Smooth muscle cell (in vitro differentiated cells): ENCODE data around the gene SERPINB6. TPM values are rescaled to one million over a fixed set of nuclear protein-coding genes. Genes with fewer than 3 reads are reported as not detected.
"Not testable (repeated sequence)": the region's sequence is repeated elsewhere in the genome, so short reads cannot be mapped to it uniquely, and the experiment has no call there.

ENCODE experiments used
- DNase-seq: peaks from one replicate; lab custom pipeline; 2025; ENCODE audit not compliant: unreplicated experiment; lab: John Stamatoyannopoulos, UW
- H2AFZ ChIP-seq: fragments of 200-600 bp; sonication (generic); 2 replicates; pipeline ENCODE4 v1.6.0; 2016; ENCODE audit warnings: antibody characterized with exemption, low read depth, mild to moderate bottlenecking
- H3F3A ChIP-seq: fragments of 200-600 bp; sonication (generic); 2 replicates; pipeline ENCODE4 v1.6.0; 2017; ENCODE audit warnings: antibody characterized with exemption, low read depth
- H3K27ac ChIP-seq: fragments of 200-600 bp; sonication (generic); 2 replicates; pipeline ENCODE4 v1.5.1; 2016; ENCODE audit warnings: low read depth, mild to moderate bottlenecking
- H3K27me3 ChIP-seq: fragments of 200-600 bp; sonication (generic); 2 replicates; pipeline ENCODE4 v1.6.1; 2016; ENCODE audit warnings: low read depth, mild to moderate bottlenecking
- H3K36me3 ChIP-seq: fragments of 200-600 bp; sonication (generic); 2 replicates; pipeline ENCODE4 v1.5.1; 2016; ENCODE audit warnings: low read depth
- H3K4me1 ChIP-seq: fragments of 200-600 bp; sonication (generic); 2 replicates; pipeline ENCODE4 v1.5.1; 2016; ENCODE audit warnings: low read depth
- H3K4me2 ChIP-seq: fragments of 200-600 bp; sonication (generic); 2 replicates; pipeline ENCODE4 v1.6.0; 2016; ENCODE audit warnings: mild to moderate bottlenecking
- H3K4me3 ChIP-seq: fragments of 200-600 bp; sonication (generic); 2 replicates; pipeline ENCODE4 v1.5.1; 2016; ENCODE audit warnings: mild to moderate bottlenecking
- H3K79me2 ChIP-seq: fragments of 200-600 bp; sonication (generic); 2 replicates; pipeline ENCODE4 v1.6.0; 2016; ENCODE audit warnings: low read depth, mild to moderate bottlenecking
- H3K9ac ChIP-seq: fragments of 200-600 bp; sonication (generic); 2 replicates; pipeline ENCODE4 v1.6.0; 2016; ENCODE audit warnings: low read depth
- H3K9me3 ChIP-seq: fragments of 200-600 bp; sonication (generic); replicated peaks from 2 replicates; pipeline ENCODE4 v1.5.1; 2016; ENCODE audit warnings: low read depth
- H4K20me1 ChIP-seq: fragments of 200-600 bp; sonication (generic); 2 replicates; pipeline ENCODE4 v1.6.0; 2016; ENCODE audit warnings: low read depth
- WGBS: methylation state at CpG from one replicate; pipeline ENCODE4 v1.1.7; 2016; ENCODE audit warnings: low lambda C conversion rate; 5-methylcytosine and 5-hydroxymethylcytosine counted together
- polyA plus RNA-seq: library from polyadenylated mRNA; unstranded; fragments of >200 nt; fragmentation: Nextera tagmentation; extraction: Ambion mirVana; gene quantifications from 2 replicates; pipeline ENCODE4 v1.2.1, GENCODE V29; 2016
- total RNA-seq: library from RNA; depleted of rRNA; stranded (reverse); fragments of >200 nt; gene quantifications from 2 replicates; pipeline ENCODE4 v1.2.3, GENCODE V29; 2014
- TF ChIP-seq, protein P1 (sequence below): fragments of 200-600 bp; sonication (generic); IDR thresholded peaks from 2 replicates; pipeline ENCODE4 v1.5.1; 2017; ENCODE audit warnings: borderline replicate concordance, mild to moderate bottlenecking, antibody characterized with exemption; ENCODE audit not compliant: insufficient read depth, poor library complexity, severe bottlenecking

Gene SERPINB6
- total and polyA plus RNA-seq, 2 experiments from 2014 or later = 67.8 to 118 TPM

- TF ChIP-seq, protein P1, sequence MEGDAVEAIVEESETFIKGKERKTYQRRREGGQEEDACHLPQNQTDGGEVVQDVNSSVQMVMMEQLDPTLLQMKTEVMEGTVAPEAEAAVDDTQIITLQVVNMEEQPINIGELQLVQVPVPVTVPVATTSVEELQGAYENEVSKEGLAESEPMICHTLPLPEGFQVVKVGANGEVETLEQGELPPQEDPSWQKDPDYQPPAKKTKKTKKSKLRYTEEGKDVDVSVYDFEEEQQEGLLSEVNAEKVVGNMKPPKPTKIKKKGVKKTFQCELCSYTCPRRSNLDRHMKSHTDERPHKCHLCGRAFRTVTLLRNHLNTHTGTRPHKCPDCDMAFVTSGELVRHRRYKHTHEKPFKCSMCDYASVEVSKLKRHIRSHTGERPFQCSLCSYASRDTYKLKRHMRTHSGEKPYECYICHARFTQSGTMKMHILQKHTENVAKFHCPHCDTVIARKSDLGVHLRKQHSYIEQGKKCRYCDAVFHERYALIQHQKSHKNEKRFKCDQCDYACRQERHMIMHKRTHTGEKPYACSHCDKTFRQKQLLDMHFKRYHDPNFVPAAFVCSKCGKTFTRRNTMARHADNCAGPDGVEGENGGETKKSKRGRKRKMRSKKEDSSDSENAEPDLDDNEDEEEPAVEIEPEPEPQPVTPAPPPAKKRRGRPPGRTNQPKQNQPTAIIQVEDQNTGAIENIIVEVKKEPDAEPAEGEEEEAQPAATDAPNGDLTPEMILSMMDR = no peak
- no peaks in the 10 kb centered on the region for H3K4me1 ChIP-seq
- H3K9me3 ChIP-seq = peaks cover 13% of the 10 kb centered on the region
- no peak overlapping the region for H3K9ac ChIP-seq
- no peaks in the 10 kb centered on the region for H3K79me2 ChIP-seq
- no peaks in the 10 kb centered on the region for H3F3A ChIP-seq
- H3K4me2 ChIP-seq = no peak overlapping the region
- no peaks in the 10 kb centered on the region for H4K20me1 ChIP-seq
- H3K27ac ChIP-seq = no peak overlapping the region
- no peak overlapping the region for H3K4me3 ChIP-seq
- H2AFZ ChIP-seq = no peak overlapping the region
- peaks cover 22% of the 10 kb centered on the region for H3K36me3 ChIP-seq
- H3K27me3 ChIP-seq = no peaks in the 10 kb centered on the region
- WGBS = 65% methylated on average over 3 of the region's 3 CpGs
- no peak for DNase-seq
Measured at GRCh38 chr6:3009930-3010329, 38.6 kb upstream of the SERPINB6 start.

- H3K79me2 ChIP-seq, H4K20me1 ChIP-seq, DNase-seq, H3F3A ChIP-seq, H3K4me2 ChIP-seq, H3K4me3 ChIP-seq, H3K4me1 ChIP-seq, H2AFZ ChIP-seq, H3K9ac ChIP-seq, H3K27me3 ChIP-seq, H3K27ac ChIP-seq: not testable (repeated sequence)
- 88% methylated on average over 17 of the region's 17 CpGs for WGBS
- Histone ChIP-seq H3K36me3 (peaks cover 22% of the 10 kb centered on the region), H3K9me3 (peaks cover 13% of the 10 kb centered on the region)
Measured at GRCh38 chr6:3008712-3009265, 37.4 kb upstream of the SERPINB6 start.

- Histone ChIP-seq H3K4me1 (no peaks in the 10 kb centered on the region), H3F3A (no peaks in the 10 kb centered on the region), H4K20me1 (no peaks in the 10 kb centered on the region), H3K9ac (no peak overlapping the region), H3K27me3 (no peaks in the 10 kb centered on the region), H3K79me2 (no peaks in the 10 kb centered on the region), H3K4me2 (no peak overlapping the region), H2AFZ (no peak overlapping the region), H3K9me3 (peaks cover 13% of the 10 kb centered on the region), H3K4me3 (no peak overlapping the region), H3K36me3 (peaks cover 22% of the 10 kb centered on the region), H3K27ac (no peak overlapping the region)
- TF ChIP-seq, protein P1 = no peak
- 96% methylated on average over 3 of the region's 3 CpGs for WGBS
- no peak for DNase-seq
Measured at GRCh38 chr6:3007571-3007970, 36.2 kb upstream of the SERPINB6 start.

DNA sequence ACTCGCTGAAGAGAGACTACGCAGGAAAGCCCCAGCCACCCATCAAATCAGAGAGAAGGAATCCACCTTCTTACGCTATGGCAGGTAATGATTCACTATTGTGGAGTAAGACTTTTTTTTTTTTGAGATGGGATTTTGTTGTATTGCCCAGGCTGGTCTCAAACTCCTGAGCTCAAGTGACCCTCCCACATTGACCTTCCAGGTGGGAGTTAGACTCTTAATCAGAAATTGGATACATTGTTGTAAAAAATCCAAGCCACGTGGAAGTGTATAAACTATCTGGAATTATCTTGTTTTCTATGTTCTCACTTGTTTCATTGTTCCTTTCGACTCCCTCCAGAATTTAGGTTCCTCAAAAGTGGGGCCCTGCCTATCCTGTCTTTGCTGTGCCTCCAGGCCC is 35.1 kb upstream of the SERPINB6 start:
- WGBS = 97% methylated on average over 5 of the region's 5 CpGs
- no peak overlapping the region for H2AFZ ChIP-seq
- no peak for DNase-seq

More for the DNA sequence above, 35.1 kb upstream of the SERPINB6 start:
- no peaks in the 10 kb centered on the region for H4K20me1 ChIP-seq
- no peak overlapping the region for H3K9ac ChIP-seq
- no peaks in the 10 kb centered on the region for H3K79me2 ChIP-seq
- H3K27me3 ChIP-seq = no peaks in the 10 kb centered on the region
- no peak overlapping the region for H3K27ac ChIP-seq
- peaks cover 7% of the 10 kb centered on the region for H3K9me3 ChIP-seq
- peaks cover 16% of the 10 kb centered on the region for H3K36me3 ChIP-seq
- H3F3A ChIP-seq = no peaks in the 10 kb centered on the region
- no peak overlapping the region for H3K4me3 ChIP-seq
- H3K4me1 ChIP-seq = no peaks in the 10 kb centered on the region
- no peak overlapping the region for H3K4me2 ChIP-seq
- TF ChIP-seq, protein P1 = no peak
